ENCODE measurements around the gene CACNB4. TPM values are rescaled to one million over a fixed set of nuclear protein-coding genes. Genes with fewer than 3 reads are reported as not detected.

CACNB4 gene
- total RNA-seq, 1 experiment from 2014 or later, result 0.19 TPM

- no TSS peak for BruUV-seq (replicated peaks)
- intact Hi-C loops (cut with micrococcal nuclease; ENCODE audit: unreplicated experiment), result no loop called here
- peaks cover 12% of the 10 kb centered on the region for H3K27me3 ChIP-seq (replicated peaks; ENCODE audit: insufficient read depth, low read depth, low read length, poor library complexity)
- no peaks in the 10 kb centered on the region for H3K9me3 ChIP-seq (ENCODE audit: low read depth, low read length, poor library complexity, severe bottlenecking)
- no peak for DNase-seq (ENCODE audit: low spot score)
- H3K27ac ChIP-seq (ENCODE audit: low read depth, low read length, poor library complexity, severe bottlenecking), result no peak overlapping the region
- no peaks in the 10 kb centered on the region for H3K4me1 ChIP-seq (ENCODE audit: insufficient read depth, low read length, poor library complexity, severe bottlenecking)
- CTCF ChIA-PET, result no interaction called here
- TF ChIP-seq CTCF (conservative IDR thresholded peaks at IDR 0.05; ENCODE audit: low read depth, low read length) (no peak), EZH2 (IDR thresholded peaks at IDR 0.05; ENCODE audit: borderline replicate concordance, low read depth, low read length, poor library complexity, severe bottlenecking) (no peak)
- H3K4me3 ChIP-seq (ENCODE audit: low read depth, low read length, poor library complexity, severe bottlenecking), result no peak overlapping the region
- no peaks in the 10 kb centered on the region for H3K36me3 ChIP-seq (ENCODE audit: insufficient read depth, low read length, poor library complexity, severe bottlenecking)
- POLR2A ChIA-PET (ENCODE audit: low non-redundant PET), result no interaction called here
These were observed 125.6 kb downstream of the CACNB4 start for GRCh38 chr2:151973013-151973900.

- H3K9me3 ChIP-seq (ENCODE audit: low read depth, low read length, poor library complexity, severe bottlenecking), result no peaks in the 10 kb centered on the region
- H3K4me3 ChIP-seq (ENCODE audit: low read depth, low read length, poor library complexity, severe bottlenecking), result no peak overlapping the region
- H3K4me1 ChIP-seq (ENCODE audit: insufficient read depth, low read length, poor library complexity, severe bottlenecking), result no peaks in the 10 kb centered on the region
- TF ChIP-seq EZH2 (IDR thresholded peaks at IDR 0.05; ENCODE audit: borderline replicate concordance, low read depth, low read length, poor library complexity, severe bottlenecking) (no peak), CTCF (conservative IDR thresholded peaks at IDR 0.05; ENCODE audit: low read depth, low read length) (no peak)
- POLR2A ChIA-PET (ENCODE audit: low non-redundant PET), result no interaction called here
- H3K36me3 ChIP-seq (ENCODE audit: insufficient read depth, low read length, poor library complexity, severe bottlenecking), result no peaks in the 10 kb centered on the region
- intact Hi-C loops (cut with micrococcal nuclease; ENCODE audit: unreplicated experiment), result no loop called here
- DNase-seq (ENCODE audit: low spot score), result no peak
- peaks cover 12% of the 10 kb centered on the region for H3K27me3 ChIP-seq (replicated peaks; ENCODE audit: insufficient read depth, low read depth, low read length, poor library complexity)
- CTCF ChIA-PET, result no interaction called here
- BruUV-seq (replicated peaks), result no TSS peak
- no peak overlapping the region for H3K27ac ChIP-seq (ENCODE audit: low read depth, low read length, poor library complexity, severe bottlenecking)
These were observed 126.4 kb downstream of the CACNB4 start for GRCh38 chr2:151972241-151973012.

- CTCF ChIA-PET, result no interaction called here
- Histone ChIP-seq H3K27me3 (replicated peaks; ENCODE audit: insufficient read depth, low read depth, low read length, poor library complexity) (peaks cover 12% of the 10 kb centered on the region), H3K4me1 (ENCODE audit: insufficient read depth, low read length, poor library complexity, severe bottlenecking) (no peaks in the 10 kb centered on the region), H3K36me3 (ENCODE audit: insufficient read depth, low read length, poor library complexity, severe bottlenecking) (no peaks in the 10 kb centered on the region), H3K27ac (ENCODE audit: low read depth, low read length, poor library complexity, severe bottlenecking) (no peak overlapping the region), H3K4me3 (ENCODE audit: low read depth, low read length, poor library complexity, severe bottlenecking) (no peak overlapping the region), H3K9me3 (ENCODE audit: low read depth, low read length, poor library complexity, severe bottlenecking) (no peaks in the 10 kb centered on the region)
- no peak for TF ChIP-seq CTCF (conservative IDR thresholded peaks at IDR 0.05; ENCODE audit: low read depth, low read length)
- no peak for TF ChIP-seq EZH2 (IDR thresholded peaks at IDR 0.05; ENCODE audit: borderline replicate concordance, low read depth, low read length, poor library complexity, severe bottlenecking)
- BruUV-seq (replicated peaks), result no TSS peak
- DNase-seq (ENCODE audit: low spot score), result no peak
- POLR2A ChIA-PET (ENCODE audit: low non-redundant PET), result no interaction called here
- intact Hi-C loops (cut with micrococcal nuclease; ENCODE audit: unreplicated experiment), result no loop called here
These were observed 127.4 kb downstream of the CACNB4 start for GRCh38 chr2:151971301-151972051.

All from A673 (cell line).